Measurements from ENCODE around the gene PEX6. TPM values are rescaled to one million over a fixed set of nuclear protein-coding genes. Genes with fewer than 3 reads are reported as not detected.

Gene PEX6
- total RNA-seq, 2 experiments from 2014 or later: 12.8 to 13.6 TPM

DNA sequence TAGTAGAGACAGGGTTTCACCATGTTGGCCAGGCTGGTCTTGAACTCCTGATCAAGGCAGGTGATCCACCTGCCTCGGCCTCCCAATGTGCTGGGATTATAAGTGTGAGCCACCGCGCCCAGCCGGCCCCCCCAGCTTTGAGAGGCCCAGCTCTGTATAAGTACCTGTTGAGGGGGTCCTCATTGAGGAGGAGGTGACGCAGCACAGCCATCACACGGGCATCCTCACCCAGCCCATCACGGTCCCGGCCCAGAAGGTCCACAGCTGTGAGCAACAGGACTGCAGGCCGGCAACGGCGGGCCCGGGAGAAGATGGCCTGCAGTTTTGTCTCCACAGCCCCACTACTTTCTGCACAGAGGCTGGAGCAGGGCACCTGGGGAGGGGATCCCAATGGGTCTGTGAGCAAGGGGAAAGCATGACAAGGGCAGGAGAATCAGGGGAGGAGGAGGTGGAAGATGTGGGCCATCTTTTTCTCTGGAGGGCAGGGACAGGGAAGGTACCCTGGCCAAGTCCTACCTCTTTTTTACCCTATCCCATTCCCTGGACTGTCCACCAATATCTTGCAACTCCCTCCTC is 10.8 kb downstream of the PEX6 start:
- Mint-ChIP-seq H3K4me3 (no peak overlapping the region), H3K27ac (no peak overlapping the region), H3K4me1 (ENCODE audit: low read depth) (no peaks in the 10 kb centered on the region), H3K9me3 (no peaks in the 10 kb centered on the region), H3K27me3 (no peaks in the 10 kb centered on the region), H3K36me3 (ENCODE audit: low read depth) (peaks cover 31% of the 10 kb centered on the region)
- POLR2A ChIA-PET: interaction anchor here (0.7 to 1.3 kb wide), 3 partner anchors 10 to 220 kb away, joined by 3 to 4 read pairs (median 3); partner anchors contain the start of genes PEX6 and PPP2R5D
- Histone ChIP-seq H3K4me3 (ENCODE audit: low read length) (no peak overlapping the region), H3K4me1 (ENCODE audit: insufficient read depth, low read length) (no peaks in the 10 kb centered on the region), H3K27ac (ENCODE audit: low read depth in 1 of 2, low read length in 2 of 2) (no peak overlapping the region), H3K27me3 (ENCODE audit: control insufficient read depth in 1 of 2, insufficient read depth in 2 of 2, low read length in 2 of 2) (no peaks in the 10 kb centered on the region), H3K36me3 (ENCODE audit: insufficient read depth, low read length) (peaks cover 50% of the 10 kb centered on the region), H3K9me3 (ENCODE audit: control insufficient read depth in 1 of 2, insufficient read depth in 1 of 2, low read length in 2 of 2) (no peaks in the 10 kb centered on the region)
- ATAC-seq (ENCODE audit: poor library complexity): no peak
- DNase-seq: no peak
- intact Hi-C loops (cut with DNase I, micrococcal nuclease): loop anchor here in 1 of 2 experiments (5.0 kb wide), 1 partner anchor 174 kb away; no protein-coding TSS in a partner anchor
- CTCF ChIA-PET: no interaction called here
- TF ChIP-seq, protein P1, sequence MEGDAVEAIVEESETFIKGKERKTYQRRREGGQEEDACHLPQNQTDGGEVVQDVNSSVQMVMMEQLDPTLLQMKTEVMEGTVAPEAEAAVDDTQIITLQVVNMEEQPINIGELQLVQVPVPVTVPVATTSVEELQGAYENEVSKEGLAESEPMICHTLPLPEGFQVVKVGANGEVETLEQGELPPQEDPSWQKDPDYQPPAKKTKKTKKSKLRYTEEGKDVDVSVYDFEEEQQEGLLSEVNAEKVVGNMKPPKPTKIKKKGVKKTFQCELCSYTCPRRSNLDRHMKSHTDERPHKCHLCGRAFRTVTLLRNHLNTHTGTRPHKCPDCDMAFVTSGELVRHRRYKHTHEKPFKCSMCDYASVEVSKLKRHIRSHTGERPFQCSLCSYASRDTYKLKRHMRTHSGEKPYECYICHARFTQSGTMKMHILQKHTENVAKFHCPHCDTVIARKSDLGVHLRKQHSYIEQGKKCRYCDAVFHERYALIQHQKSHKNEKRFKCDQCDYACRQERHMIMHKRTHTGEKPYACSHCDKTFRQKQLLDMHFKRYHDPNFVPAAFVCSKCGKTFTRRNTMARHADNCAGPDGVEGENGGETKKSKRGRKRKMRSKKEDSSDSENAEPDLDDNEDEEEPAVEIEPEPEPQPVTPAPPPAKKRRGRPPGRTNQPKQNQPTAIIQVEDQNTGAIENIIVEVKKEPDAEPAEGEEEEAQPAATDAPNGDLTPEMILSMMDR (IDR thresholded peaks at IDR 0.05): no peak

DNA sequence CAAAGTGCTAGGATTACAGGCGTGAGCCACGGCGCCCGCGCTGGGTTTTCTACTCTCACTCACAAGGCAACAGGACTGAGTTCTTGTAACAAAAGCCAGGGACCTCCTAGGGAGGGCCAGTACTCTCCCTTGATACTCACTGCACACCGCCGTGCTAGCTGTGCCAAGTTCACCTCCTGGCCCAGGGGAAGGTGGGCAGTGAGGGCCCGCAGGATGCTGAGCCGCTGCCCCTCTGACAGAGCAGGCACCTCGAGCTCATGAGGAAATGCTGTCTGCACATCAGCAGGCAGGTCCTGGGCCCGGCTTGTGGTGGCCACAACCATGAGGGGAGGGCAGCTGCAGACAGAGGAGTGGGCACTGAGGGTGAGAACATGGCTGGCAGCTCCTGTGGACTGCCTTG is 11.8 kb downstream of the PEX6 start:
- no peak for DNase-seq
- no peak overlapping the region for H3K4me3 ChIP-seq (ENCODE audit: low read length)
- H3K27ac ChIP-seq (ENCODE audit: low read depth in 1 of 2, low read length in 2 of 2): no peak overlapping the region
- no peaks in the 10 kb centered on the region for H3K9me3 ChIP-seq (ENCODE audit: control insufficient read depth in 1 of 2, insufficient read depth in 1 of 2, low read length in 2 of 2)
- no peaks in the 10 kb centered on the region for H3K9me3 Mint-ChIP-seq
- H3K4me1 ChIP-seq (ENCODE audit: insufficient read depth, low read length): no peaks in the 10 kb centered on the region
- H3K27me3 ChIP-seq (ENCODE audit: control insufficient read depth in 1 of 2, insufficient read depth in 2 of 2, low read length in 2 of 2): no peaks in the 10 kb centered on the region
- H3K36me3 Mint-ChIP-seq (ENCODE audit: low read depth): peaks cover 31% of the 10 kb centered on the region
- ATAC-seq (ENCODE audit: poor library complexity): no peak
- no peak overlapping the region for H3K4me3 Mint-ChIP-seq
- ChIA-PET POLR2A (interaction anchor here (0.9 kb wide), 1 partner anchor 11 kb away, joined by 3 read pairs; the partner anchor contains the start of gene PEX6), CTCF (no interaction called here)
- H3K27ac Mint-ChIP-seq: no peak overlapping the region
- peaks cover 50% of the 10 kb centered on the region for H3K36me3 ChIP-seq (ENCODE audit: insufficient read depth, low read length)
- no peaks in the 10 kb centered on the region for H3K27me3 Mint-ChIP-seq
- intact Hi-C loops (cut with DNase I, micrococcal nuclease): loop anchor here in 1 of 2 experiments (5.0 kb wide), 1 partner anchor 175 kb away; no protein-coding TSS in a partner anchor
- H3K4me1 Mint-ChIP-seq (ENCODE audit: low read depth): no peaks in the 10 kb centered on the region
- TF ChIP-seq, protein P1 (IDR thresholded peaks at IDR 0.05): no peak

DNA sequence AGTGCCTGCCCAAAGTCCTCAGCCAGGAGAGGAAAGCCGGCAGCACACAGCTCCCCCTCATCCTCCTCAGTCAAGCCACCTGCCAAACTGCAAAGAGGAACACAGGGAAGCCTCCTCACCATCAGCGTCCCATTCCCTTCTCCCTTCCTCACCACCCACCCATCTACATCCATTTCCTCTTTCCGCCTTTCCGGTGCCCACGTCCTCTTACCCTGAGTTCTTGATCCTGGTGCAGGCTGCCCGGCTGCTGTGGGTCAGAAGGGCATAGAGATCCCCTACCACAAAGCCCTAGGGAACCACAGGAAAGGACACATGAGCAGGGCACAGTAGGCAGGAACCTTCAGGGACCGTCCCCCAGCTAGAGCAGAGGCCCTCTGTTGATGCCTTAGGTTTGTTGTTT is 12.4 kb downstream of the PEX6 start:
- peaks cover 52% of the 10 kb centered on the region for H3K36me3 ChIP-seq (ENCODE audit: insufficient read depth, low read length)
- Mint-ChIP-seq H3K27ac (no peak overlapping the region), H3K36me3 (ENCODE audit: low read depth) (peaks cover 31% of the 10 kb centered on the region), H3K27me3 (no peaks in the 10 kb centered on the region), H3K4me3 (no peak overlapping the region), H3K9me3 (no peaks in the 10 kb centered on the region), H3K4me1 (ENCODE audit: low read depth) (no peaks in the 10 kb centered on the region)
- intact Hi-C loops (cut with DNase I, micrococcal nuclease): loop anchor here in 1 of 2 experiments (5.0 kb wide), 1 partner anchor 176 kb away; no protein-coding TSS in a partner anchor
- H3K4me3 ChIP-seq (ENCODE audit: low read length): no peak overlapping the region
- ChIA-PET POLR2A (interaction anchor here (1.5 kb wide), 1 partner anchor 37 kb away, joined by 5 read pairs; the partner anchor contains the start of gene CNPY3), CTCF (no interaction called here)
- H3K27ac ChIP-seq (ENCODE audit: low read depth in 1 of 2, low read length in 2 of 2): no peak overlapping the region
- DNase-seq (no peak), ATAC-seq (ENCODE audit: poor library complexity) (no peak)
- H3K4me1 ChIP-seq (ENCODE audit: insufficient read depth, low read length): no peaks in the 10 kb centered on the region
- TF ChIP-seq, protein P1 (IDR thresholded peaks at IDR 0.05): no peak
- no peaks in the 10 kb centered on the region for H3K27me3 ChIP-seq (ENCODE audit: control insufficient read depth in 1 of 2, insufficient read depth in 2 of 2, low read length in 2 of 2)
- no peaks in the 10 kb centered on the region for H3K9me3 ChIP-seq (ENCODE audit: control insufficient read depth in 1 of 2, insufficient read depth in 1 of 2, low read length in 2 of 2)
